K562 (cell line): ENCODE results near the gene GFRA3. TPM values are rescaled to one million over a fixed set of nuclear protein-coding genes. Genes with fewer than 3 reads are reported as not detected.

ENCODE experiments used
- ASH1L ChIP-seq: fragments of 450-650 bp; IDR thresholded peaks from 2 replicates; pipeline ENCODE4 v1.6.1; 2018; ENCODE audit warnings: borderline replicate concordance, mild to moderate bottlenecking, low read depth; ENCODE audit not compliant: partially characterized antibody
- ATF1 ChIP-seq, 2 experiments: fragments of 450-650 bp in 1 of 2; IDR thresholded peaks; 2 replicates each; pipeline ENCODE4 v1.6.1; 2016; ENCODE audit warnings: missing compliant biosample characterization in 1 of 2, missing genetic modification characterization in 1 of 2
- BCOR ChIP-seq: fragments of 450-650 bp; IDR thresholded peaks from 2 replicates; pipeline ENCODE4 v1.6.1; 2016
- BRD9 ChIP-seq: fragments of 450-650 bp; IDR thresholded peaks from 2 replicates; pipeline ENCODE4 v1.6.1; 2018; ENCODE audit warnings: low read depth; ENCODE audit not compliant: partially characterized antibody
- CAMTA2 ChIP-seq: fragments of 250-450 bp; sonication (Bioruptor Pico); conservative IDR thresholded peaks from 2 replicates; pipeline ENCODE4 v1.5.1; 2022
- CBX2 ChIP-seq: fragments of 200-600 bp; sonication (generic); IDR thresholded peaks from one replicate; pipeline ENCODE4 v1.6.1; 2012; ENCODE audit warnings: mild to moderate bottlenecking, low read length, inconsistent platforms; ENCODE audit not compliant: insufficient read depth, poor library complexity, severe bottlenecking
- CREB3L1 ChIP-seq: fragments of 450-650 bp; IDR thresholded peaks from 2 replicates; pipeline ENCODE4 v1.6.1; 2014; ENCODE audit warnings: low read depth, mild to moderate bottlenecking, moderate library complexity, borderline replicate concordance
- CTBP1 ChIP-seq: fragments of 450-650 bp; IDR thresholded peaks from 2 replicates; pipeline ENCODE4 v1.6.1; 2016; ENCODE audit warnings: borderline replicate concordance
- DIDO1 ChIP-seq: fragments of 450-650 bp; IDR thresholded peaks from 2 replicates; pipeline ENCODE4 v1.6.1; 2016; ENCODE audit warnings: low read depth, missing biosample characterization, missing genetic modification characterization
- EP400 ChIP-seq: fragments of 450-650 bp; IDR thresholded peaks from 2 replicates; pipeline ENCODE4 v1.6.1; 2017; ENCODE audit warnings: antibody characterized with exemption, mild to moderate bottlenecking, moderate library complexity
- FOXJ2 ChIP-seq: fragments of 200-800 bp; sonication (Bioruptor generic); IDR thresholded peaks from 2 replicates; pipeline ENCODE4 v1.6.1; 2016; ENCODE audit warnings: missing genetic modification characterization, missing compliant biosample characterization
- GATAD2B ChIP-seq: fragments of 450-650 bp; IDR thresholded peaks from 2 replicates; pipeline ENCODE4 v1.6.1; 2017; ENCODE audit warnings: mild to moderate bottlenecking, borderline replicate concordance
- HMGN3 ChIP-seq: IDR thresholded peaks from 2 replicates; pipeline ENCODE4 v1.6.1; 2011; ENCODE audit warnings: borderline replicate concordance, low read depth, mild to moderate bottlenecking, mixed read lengths, low read length; ENCODE audit not compliant: insufficient read length; ENCODE audit errors: extremely low read depth
- NFRKB ChIP-seq: fragments of 450-650 bp; IDR thresholded peaks from 2 replicates; pipeline ENCODE4 v1.6.1; 2016; ENCODE audit warnings: low read depth
- NFYB ChIP-seq: IDR thresholded peaks from 2 replicates; pipeline ENCODE4 v1.6.1; 2011; ENCODE audit warnings: mild to moderate bottlenecking, moderate library complexity; ENCODE audit not compliant: insufficient read length; ENCODE audit errors: extremely low read depth
- SRF ChIP-seq, 2 experiments: fragments of 250-450, 450-650 bp in 1 of 2; sonication (Bioruptor Pico) in 1 of 2; sonication (generic) in 1 of 2; formaldehyde crosslinking; IDR thresholded peaks; 2 replicates each; pipeline versions ENCODE4 v1.5.0 to v1.5.1; 2020 to 2022; ENCODE audit warnings: mild to moderate bottlenecking in 1 of 2, missing genetic modification reagents in 1 of 2
- THAP12 ChIP-seq: fragments of 250-450 bp; sonication (Bioruptor Pico); IDR thresholded peaks from 2 replicates; pipeline ENCODE4 v1.9.0; 2021; ENCODE audit warnings: mild to moderate bottlenecking, inconsistent platforms
- TOE1 ChIP-seq, 2 experiments: fragments of 450-650 bp in 1 of 2; sonication (generic) in 1 of 2; formaldehyde crosslinking in 1 of 2; IDR thresholded peaks; 2 replicates each; pipeline versions ENCODE4 v1.7.1 to v1.8.0; 2016 to 2022; ENCODE audit warnings: borderline replicate concordance in 2 of 2, mild to moderate bottlenecking in 2 of 2, antibody characterized with exemption in 1 of 2, inconsistent platforms in 1 of 2, low read depth in 1 of 2, missing genetic modification reagents in 1 of 2, moderate library complexity in 1 of 2
- TRIM24 ChIP-seq, 2 experiments: fragments of 450-650 bp; IDR thresholded peaks; 2 replicates each; pipeline ENCODE4 v1.6.1; 2016
- ZBTB8A ChIP-seq: fragments of 450-650 bp; IDR thresholded peaks from 2 replicates; pipeline ENCODE4 v1.6.1; 2018; ENCODE audit warnings: mild to moderate bottlenecking, moderate library complexity; ENCODE audit not compliant: partially characterized antibody
- ZNF347 ChIP-seq: fragments of 450-650 bp; formaldehyde crosslinking; IDR thresholded peaks from 2 replicates; pipeline ENCODE4 v1.4.0; 2020; ENCODE audit warnings: low read depth, mild to moderate bottlenecking, moderate library complexity
- ZZZ3 ChIP-seq: fragments of 450-650 bp; IDR thresholded peaks from 2 replicates; pipeline ENCODE4 v1.6.1; 2016; ENCODE audit warnings: antibody characterized with exemption, mild to moderate bottlenecking, moderate library complexity
- polyA plus RNA-seq, 8 experiments: library from polyadenylated mRNA; depleted of rRNA in 4 of 8; stranded (reverse) in 5 of 8; unstranded in 3 of 8; fragments of >200 nt; fragmentation: Nextera tagmentation in 2 of 8; fragmentation: Illumina TruSeq in 1 of 8; extraction: Ambion mirVana in 2 of 8; extraction: Trizol in 1 of 8; gene quantifications; 2 replicates each; pipeline versions ENCODE4 v1.2.1 to v1.2.3, GENCODE V29; 2011 to 2014; ENCODE audit warnings: inconsistent platforms in 1 of 8, missing spikeins in 1 of 8
- total RNA-seq, 7 experiments: library from RNA; depleted of rRNA in 6 of 7; stranded (reverse); fragments of >200 nt in 6 of 7; fragmentation: Illumina TruSeq in 2 of 7; extraction: Trizol in 2 of 7; gene quantifications; 2 replicates each; pipeline versions ENCODE4 v1.2.1 to v1.2.3, GENCODE V29; 2011 to 2021; ENCODE audit warnings: low replicate concordance in 1 of 7

GFRA3 gene
- total and polyA plus RNA-seq, 9 of the 15 experiments (the other 6 are each of a cell fraction or from before 2014, with no cell fraction given), result 0.05 to 0.09 (median 0.08) TPM; not detected in 6

GRCh38 chr5:138213161-138214029 lies 61.0 kb downstream of the GFRA3 start, which contains the start of gene CDC23 (continued):
- TF ChIP-seq THAP12 (CRISPR knock-in tag) (0 out of 2 replicates have a peak, but pooled peaks have one; percentile 59), FOXJ2 (tag) (no peak), GATAD2B (no peak), EP400 (peak; percentile 85), NFRKB (peak; percentile 89), SRF (CRISPR knock-in tag; IDR thresholded peaks at IDR 0.05) (peak in 1 of 2 experiments; percentile 86; a peak in 1 of 4 replicates), CTBP1 (peak; percentile 33), HMGN3 (no peak), ZNF347 (no peak), BRD9 (peak; percentile 43), ATF1 (CRISPR knock-in tag; IDR thresholded peaks at IDR 0.05) (no peak), ATF1 (tag; IDR thresholded peaks at IDR 0.05) (peak; percentile 97), DIDO1 (tag) (0 out of 2 replicates have a peak, but pooled peaks have one; percentile 34), TRIM24 (IDR thresholded peaks at IDR 0.05) (peak; percentile 42 to 43; a peak in 3 of 4 replicates), ZBTB8A (no peak), TOE1 (IDR thresholded peaks at IDR 0.05; ENCODE audit: borderline replicate concordance) (0 out of 2 replicates have a peak, but pooled peaks have one; percentile 19), TOE1 (CRISPR knock-in tag; IDR thresholded peaks at IDR 0.05; ENCODE audit: borderline replicate concordance, low read depth) (no peak), ZZZ3 (peak; percentile 34; the same call in 1 of the 2 replicates), CAMTA2 (CRISPR knock-in tag) (no peak), CREB3L1 (0 out of 2 replicates have a peak, but pooled peaks have one; percentile 11), CBX2 (no peak), BCOR (no peak), NFYB (peak; percentile 77), ASH1L (peak; percentile 94)
